Measurements from ENCODE around the gene MESP2.

DNA sequence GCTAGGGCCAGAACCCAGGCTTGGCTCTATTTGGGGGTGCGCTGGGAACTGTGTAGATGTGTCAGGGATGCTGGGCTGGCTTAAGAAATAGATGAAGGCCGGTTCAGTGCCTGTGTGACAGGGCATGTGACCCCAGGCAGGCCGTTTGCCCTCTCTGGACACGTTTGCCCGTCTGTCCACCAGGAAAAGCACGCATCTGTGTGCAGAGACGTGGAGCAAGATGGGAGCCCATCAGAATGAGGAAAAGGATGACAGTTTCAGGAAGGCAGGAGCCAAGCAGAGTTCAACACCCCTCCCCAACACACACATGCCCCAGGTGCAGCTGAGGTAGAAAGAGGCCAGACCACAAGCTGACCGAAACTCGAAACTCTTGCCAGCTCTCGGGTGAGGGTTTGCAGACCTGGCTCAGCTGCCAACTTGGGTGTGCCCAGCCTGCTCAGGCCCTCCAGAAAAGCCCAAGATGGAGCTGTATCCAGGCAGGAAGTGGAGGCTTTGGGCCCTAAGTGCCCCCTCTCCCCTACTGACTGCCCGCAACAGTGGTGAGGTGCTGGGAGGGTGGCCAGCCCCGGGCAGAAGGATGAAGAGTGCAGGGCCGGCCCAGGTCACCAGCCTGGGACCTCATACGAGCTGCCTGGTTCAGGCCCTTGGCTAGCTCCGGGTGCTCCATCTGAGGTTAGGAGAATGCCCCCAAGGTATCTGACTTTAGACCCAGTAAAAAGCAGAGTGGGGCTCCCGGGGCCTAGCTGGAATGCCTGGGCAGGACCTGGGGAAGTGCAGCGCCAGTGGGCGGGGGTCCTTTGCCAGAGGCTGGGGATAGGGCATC is 14.9 kb upstream of the MESP2 start:
- TF ChIP-seq, protein P1, sequence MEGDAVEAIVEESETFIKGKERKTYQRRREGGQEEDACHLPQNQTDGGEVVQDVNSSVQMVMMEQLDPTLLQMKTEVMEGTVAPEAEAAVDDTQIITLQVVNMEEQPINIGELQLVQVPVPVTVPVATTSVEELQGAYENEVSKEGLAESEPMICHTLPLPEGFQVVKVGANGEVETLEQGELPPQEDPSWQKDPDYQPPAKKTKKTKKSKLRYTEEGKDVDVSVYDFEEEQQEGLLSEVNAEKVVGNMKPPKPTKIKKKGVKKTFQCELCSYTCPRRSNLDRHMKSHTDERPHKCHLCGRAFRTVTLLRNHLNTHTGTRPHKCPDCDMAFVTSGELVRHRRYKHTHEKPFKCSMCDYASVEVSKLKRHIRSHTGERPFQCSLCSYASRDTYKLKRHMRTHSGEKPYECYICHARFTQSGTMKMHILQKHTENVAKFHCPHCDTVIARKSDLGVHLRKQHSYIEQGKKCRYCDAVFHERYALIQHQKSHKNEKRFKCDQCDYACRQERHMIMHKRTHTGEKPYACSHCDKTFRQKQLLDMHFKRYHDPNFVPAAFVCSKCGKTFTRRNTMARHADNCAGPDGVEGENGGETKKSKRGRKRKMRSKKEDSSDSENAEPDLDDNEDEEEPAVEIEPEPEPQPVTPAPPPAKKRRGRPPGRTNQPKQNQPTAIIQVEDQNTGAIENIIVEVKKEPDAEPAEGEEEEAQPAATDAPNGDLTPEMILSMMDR (IDR thresholded peaks at IDR 0.05; ENCODE audit: low read length): no peak
- no peak for TF ChIP-seq EZH2 (optimal IDR thresholded peaks at IDR 0.05; ENCODE audit: low read depth, low read length)
